Neuronal stem cell (in vitro differentiated cells): ENCODE measurements around the gene LRRC2.

Experiments used
- DNase-seq: peaks from one replicate; pipeline ENCODE4 v3.0.0-alpha.2; 2013; ENCODE audit warnings: low spot score
- H2AFZ ChIP-seq: one replicate; pipeline ENCODE4 v1.6.1; 2013; ENCODE audit warnings: mild to moderate bottlenecking, low read length, inconsistent platforms
- H2AK5ac ChIP-seq: 2 replicates; pipeline ENCODE4 v1.6.1; 2013; ENCODE audit warnings: low read depth, mild to moderate bottlenecking, inconsistent platforms, low read length, moderate library complexity, mixed read lengths
- H2BK120ac ChIP-seq: 2 replicates; pipeline ENCODE4 v1.6.1; 2013; ENCODE audit warnings: low read depth, mild to moderate bottlenecking, inconsistent platforms, low read length, moderate library complexity, mixed read lengths
- H2BK12ac ChIP-seq: one replicate; pipeline ENCODE4 v1.6.1; 2013; ENCODE audit warnings: low read length, inconsistent platforms
- H2BK15ac ChIP-seq: 2 replicates; pipeline ENCODE4 v1.6.1; 2013; ENCODE audit warnings: mild to moderate bottlenecking, low read length, inconsistent platforms, mixed read lengths
- H2BK5ac ChIP-seq: one replicate; pipeline ENCODE4 v1.6.1; 2013; ENCODE audit warnings: inconsistent platforms, mild to moderate bottlenecking, low read length, moderate library complexity
- H3K14ac ChIP-seq: one replicate; pipeline ENCODE4 v1.6.1; 2013; ENCODE audit warnings: low read length, inconsistent platforms
- H3K18ac ChIP-seq: 2 replicates; pipeline ENCODE4 v1.6.1; 2013; ENCODE audit warnings: low read length, inconsistent platforms
- H3K23ac ChIP-seq: 2 replicates; pipeline ENCODE4 v1.6.1; 2013; ENCODE audit warnings: low read depth, mild to moderate bottlenecking, mixed read lengths, low read length, inconsistent platforms; ENCODE audit not compliant: poor library complexity
- H3K27ac ChIP-seq: replicated peaks from 3 replicates; pipeline ENCODE4 v1.5.1; 2013; ENCODE audit warnings: low read length, inconsistent platforms
- H3K27me3 ChIP-seq, 3 experiments: 2 replicates each; pipeline ENCODE4 v1.6.1; 2013; ENCODE audit warnings: low read length in 3 of 3, mild to moderate bottlenecking in 2 of 3, inconsistent platforms in 1 of 3, low read depth in 1 of 3, mixed read lengths in 1 of 3, moderate library complexity in 1 of 3; ENCODE audit not compliant: control insufficient read depth in 3 of 3, insufficient read depth in 3 of 3
- H3K36me3 ChIP-seq, 2 donors: replicated peaks in 1 of 2; 2 replicates each; pipeline ENCODE4 v1.6.1; 2013; ENCODE audit warnings: low read length in 2 of 2; ENCODE audit not compliant: control insufficient read depth in 2 of 2, insufficient read depth in 2 of 2
- H3K4ac ChIP-seq: 2 replicates; pipeline ENCODE4 v1.6.1; 2013; ENCODE audit warnings: inconsistent platforms, mild to moderate bottlenecking, low read length, moderate library complexity
- H3K4me1 ChIP-seq, 2 donors: 1 replicate in 1 of 2; 2 replicates in 1 of 2; pipeline ENCODE4 v1.6.1; 2013; ENCODE audit warnings: low read length in 2 of 2, low read depth in 1 of 2; ENCODE audit not compliant: control insufficient read depth in 2 of 2, insufficient read depth in 1 of 2
- H3K4me2 ChIP-seq: one replicate; pipeline ENCODE4 v1.6.1; 2013; ENCODE audit warnings: mild to moderate bottlenecking, low read length, inconsistent platforms; ENCODE audit not compliant: insufficient read depth, poor library complexity, severe bottlenecking
- H3K4me3 ChIP-seq, 2 donors: 2 replicates each; pipeline ENCODE4 v1.5.1; 2013; ENCODE audit warnings: low read length in 2 of 2, mild to moderate bottlenecking in 2 of 2, inconsistent platforms in 1 of 2, moderate library complexity in 1 of 2
- H3K79me1 ChIP-seq: one replicate; pipeline ENCODE4 v1.6.1; 2013; ENCODE audit warnings: low read depth, mild to moderate bottlenecking, inconsistent platforms, low read length, moderate library complexity
- H3K9ac ChIP-seq: one replicate; pipeline ENCODE4 v1.6.1; 2013; ENCODE audit warnings: mild to moderate bottlenecking, low read depth, low read length, inconsistent platforms; ENCODE audit not compliant: poor library complexity
- H3K9me3 ChIP-seq, 2 donors: replicated peaks in 1 of 2; 2 replicates each; pipeline versions ENCODE3 to v1.6.1; 2013; ENCODE audit warnings: low read length in 2 of 2, mild to moderate bottlenecking in 2 of 2, inconsistent platforms in 1 of 2, low read depth in 1 of 2, mixed read lengths in 1 of 2, moderate library complexity in 1 of 2; ENCODE audit not compliant: control insufficient read depth in 2 of 2, insufficient read depth in 1 of 2
- H4K8ac ChIP-seq: one replicate; pipeline ENCODE4 v1.6.1; 2013; ENCODE audit warnings: low read depth, mild to moderate bottlenecking, inconsistent platforms, low read length, moderate library complexity
- H4K91ac ChIP-seq: one replicate; pipeline ENCODE4 v1.6.1; 2013; ENCODE audit warnings: low read length, low read depth, mild to moderate bottlenecking, inconsistent platforms; ENCODE audit not compliant: poor library complexity
- WGBS, 2 donors: extraction: QIAGEN DNeasy Blood & Tissue Kit; methylation state at CpG; one replicate each; pipeline ENCODE4 v1.1.7; 2013; ENCODE audit warnings: missing lambda C conversion rate in 2 of 2, mixed read lengths in 1 of 2; ENCODE audit not compliant: insufficient read length in 2 of 2, insufficient replicate concordance in 1 of 2; ENCODE audit errors: extremely low coverage in 2 of 2; 5-methylcytosine and 5-hydroxymethylcytosine counted together

The LRRC2 gene

DNA sequence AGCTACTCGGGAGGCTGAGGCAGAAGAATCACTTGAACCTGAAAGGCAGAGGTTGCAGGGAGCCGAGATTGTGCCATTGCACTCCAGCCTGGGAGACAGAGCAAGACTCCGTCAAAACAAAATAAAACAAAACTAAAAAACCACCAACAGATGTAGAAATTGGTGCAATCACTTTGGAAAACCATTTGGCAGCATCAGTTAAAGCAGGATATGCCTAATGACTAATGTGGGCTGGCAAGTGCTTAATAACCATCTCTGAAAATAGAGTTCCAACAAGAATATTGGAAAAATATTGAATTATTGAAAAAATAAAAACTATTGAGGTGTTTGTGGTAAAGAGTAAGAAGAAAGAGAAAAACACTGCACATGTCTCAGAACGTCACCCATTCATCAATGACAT lies 84.5 kb downstream of the LRRC2 start:
- DNase-seq: no peak
- H3K18ac ChIP-seq: no peak overlapping the region
- no peaks in the 10 kb centered on the region for H3K36me3 ChIP-seq
- H3K4ac ChIP-seq: no peak overlapping the region
- H2BK15ac ChIP-seq: no peak overlapping the region
- H2BK120ac ChIP-seq: no peak overlapping the region
- no peak overlapping the region for H3K14ac ChIP-seq
- no peak overlapping the region for H4K8ac ChIP-seq
- no peak overlapping the region for H3K23ac ChIP-seq
- H4K91ac ChIP-seq: no peak overlapping the region
- H3K9me3 ChIP-seq: no peaks in the 10 kb centered on the region
- H2BK5ac ChIP-seq: no peak overlapping the region
- no peak overlapping the region for H3K9ac ChIP-seq
- H3K4me3 ChIP-seq: no peak overlapping the region
- H2AFZ ChIP-seq: no peak overlapping the region
- no CpG with 5 or more reads among the region's 4 CpGs for WGBS, 2 donors
- H3K79me1 ChIP-seq: no peaks in the 10 kb centered on the region
- H3K27me3 ChIP-seq: no peaks in the 10 kb centered on the region
- no peak overlapping the region for H3K27ac ChIP-seq
- H3K4me1 ChIP-seq: peaks cover 0 to 3% of the 10 kb centered on the region in 2 donors
- no peak overlapping the region for H3K4me2 ChIP-seq
- no peak overlapping the region for H2BK12ac ChIP-seq
- H2AK5ac ChIP-seq: no peak overlapping the region

GRCh38 chr3:46480491-46481195 lies 85.5 kb downstream of the LRRC2 start:
- no peak overlapping the region for H4K8ac ChIP-seq
- H3K4ac ChIP-seq: no peak overlapping the region
- no peaks in the 10 kb centered on the region for H3K27me3 ChIP-seq
- no CpG with 5 or more reads among the region's 6 CpGs for WGBS, 2 donors
- H3K27ac ChIP-seq: no peak overlapping the region
- H3K9me3 ChIP-seq: no peaks in the 10 kb centered on the region
- H3K79me1 ChIP-seq: no peaks in the 10 kb centered on the region
- H3K9ac ChIP-seq: no peak overlapping the region
- H4K91ac ChIP-seq: no peak overlapping the region
- peak overlapping the region; percentile 35 for H2BK15ac ChIP-seq
- H3K4me3 ChIP-seq: no peak overlapping the region
- peak overlapping the region; percentile 56 for H3K23ac ChIP-seq
- peaks cover 0 to 3% of the 10 kb centered on the region in 2 donors for H3K4me1 ChIP-seq
- no peak overlapping the region for H3K18ac ChIP-seq
- peak overlapping the region; percentile 25 for H3K14ac ChIP-seq
- no peak overlapping the region for H2BK120ac ChIP-seq
- H3K4me2 ChIP-seq: no peak overlapping the region
- H2AFZ ChIP-seq: no peak overlapping the region
- no peaks in the 10 kb centered on the region for H3K36me3 ChIP-seq
- no peak for DNase-seq
- H2AK5ac ChIP-seq: no peak overlapping the region
- H2BK5ac ChIP-seq: no peak overlapping the region
- no peak overlapping the region for H2BK12ac ChIP-seq

DNA sequence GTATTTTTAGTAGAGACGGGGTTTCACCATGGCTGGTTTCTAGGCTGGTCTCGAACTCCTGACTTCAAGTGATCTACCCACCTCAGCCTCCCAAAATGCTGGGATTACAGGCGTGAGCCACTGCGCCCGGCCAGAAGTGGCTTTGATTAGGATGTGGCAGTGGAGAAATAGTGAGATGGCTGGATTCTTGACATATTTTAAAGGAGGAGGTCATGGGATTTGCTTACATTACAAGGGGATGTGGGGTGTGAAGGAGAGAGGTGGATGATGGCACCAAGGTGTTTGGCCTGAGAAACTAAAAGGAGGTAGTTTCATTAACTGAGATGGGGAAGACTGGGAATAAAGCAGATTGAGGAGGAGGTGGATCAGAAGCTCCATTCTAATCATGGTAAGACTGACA lies 86.4 kb downstream of the LRRC2 start:
- no peaks in the 10 kb centered on the region for H3K36me3 ChIP-seq

DNA sequence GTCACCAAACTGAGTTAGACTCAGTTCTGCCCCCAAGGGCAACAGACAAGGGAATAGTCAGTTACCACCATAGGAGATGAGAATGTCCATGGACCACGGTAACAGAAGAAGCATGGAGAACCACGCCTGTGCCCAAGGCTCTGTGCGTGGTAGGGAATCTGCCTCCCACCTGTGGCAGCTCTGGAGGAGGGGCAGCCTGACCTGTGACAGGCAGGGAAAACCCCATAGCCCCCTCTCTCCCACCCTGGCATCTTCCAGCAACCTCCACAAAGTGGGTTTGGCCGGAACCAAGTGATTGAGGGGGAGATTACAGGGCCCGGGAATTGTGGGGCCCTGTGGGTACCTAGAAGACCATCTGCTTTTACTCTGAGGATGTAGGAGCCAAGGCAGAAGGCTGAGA lies 87.1 kb downstream of the LRRC2 start:
- no peak overlapping the region for H2AK5ac ChIP-seq
- H3K4me1 ChIP-seq: peaks cover 0 to 2% of the 10 kb centered on the region in 2 donors
- no peak overlapping the region for H3K23ac ChIP-seq
- no peak overlapping the region for H3K9ac ChIP-seq
- H2BK15ac ChIP-seq: no peak overlapping the region
- H3K4me2 ChIP-seq: no peak overlapping the region
- H2AFZ ChIP-seq: no peak overlapping the region
- H3K27ac ChIP-seq: no peak overlapping the region
- H3K27me3 ChIP-seq: no peaks in the 10 kb centered on the region
- H3K18ac ChIP-seq: peak overlapping the region; percentile 42
- no peaks in the 10 kb centered on the region for H3K36me3 ChIP-seq
- no peak for DNase-seq
- H2BK120ac ChIP-seq: no peak overlapping the region
- no peak overlapping the region for H4K91ac ChIP-seq
- WGBS, 2 donors: no CpG with 5 or more reads among the region's 5 CpGs
- H3K79me1 ChIP-seq: no peaks in the 10 kb centered on the region
- no peak overlapping the region for H3K4ac ChIP-seq
- no peak overlapping the region for H4K8ac ChIP-seq
- no peak overlapping the region for H3K4me3 ChIP-seq
- H2BK12ac ChIP-seq: no peak overlapping the region
- H2BK5ac ChIP-seq: no peak overlapping the region
- no peaks in the 10 kb centered on the region for H3K9me3 ChIP-seq
- H3K14ac ChIP-seq: no peak overlapping the region

More for the DNA sequence above, 86.4 kb downstream of the LRRC2 start:
- Histone ChIP-seq H2AFZ (no peak overlapping the region), H3K4ac (no peak overlapping the region), H3K4me2 (no peak overlapping the region), H2BK12ac (no peak overlapping the region), H3K27me3 (no peaks in the 10 kb centered on the region), H4K91ac (no peak overlapping the region), H3K9ac (no peak overlapping the region), H3K18ac (no peak overlapping the region), H3K23ac (no peak overlapping the region), H3K79me1 (no peaks in the 10 kb centered on the region), H4K8ac (no peak overlapping the region), H2AK5ac (no peak overlapping the region), H3K9me3 (no peaks in the 10 kb centered on the region), H3K27ac (no peak overlapping the region), H2BK5ac (no peak overlapping the region), H2BK15ac (no peak overlapping the region), H3K4me3 (no peak overlapping the region), H2BK120ac (no peak overlapping the region), H3K4me1 (peaks cover 0 to 2% of the 10 kb centered on the region in 2 donors), H3K14ac (no peak overlapping the region)
- no peak for DNase-seq
- WGBS, 2 donors: no CpG with 5 or more reads among the region's 5 CpGs
